Stomach (tissue), 4 donors: ENCODE measurements around the gene MUC20.

Experiments
- CTCF ChIP-seq, 7 experiments: fragments of 450-650 bp in 4 of 7; fragments of 200-600 bp in 3 of 7; sonication (generic) in 3 of 7; IDR thresholded peaks; one replicate each; pipeline ENCODE4 v1.5.1; 2016 to 2019; ENCODE audit warnings: antibody characterized with exemption in 7 of 7, control low read depth in 2 of 7, mild to moderate bottlenecking in 1 of 7
- EP300 ChIP-seq: sonication (generic); formaldehyde crosslinking; IDR thresholded peaks from one replicate; pipeline ENCODE4 v1.6.1; 2017; ENCODE audit warnings: antibody characterized with exemption
- POLR2A ChIP-seq, 4 donors: fragments of 450-650 bp; IDR thresholded peaks; one replicate each; pipeline ENCODE4 v1.6.1; 2016; ENCODE audit warnings: antibody characterized with exemption in 4 of 4, control low read depth in 2 of 4, mild to moderate bottlenecking in 1 of 4, moderate library complexity in 1 of 4
- POLR2AphosphoS5 ChIP-seq, 3 donors: sonication (generic); formaldehyde crosslinking; IDR thresholded peaks; one replicate each; pipeline ENCODE4 v1.6.1; 2016; ENCODE audit warnings: antibody characterized with exemption in 3 of 3

DNA sequence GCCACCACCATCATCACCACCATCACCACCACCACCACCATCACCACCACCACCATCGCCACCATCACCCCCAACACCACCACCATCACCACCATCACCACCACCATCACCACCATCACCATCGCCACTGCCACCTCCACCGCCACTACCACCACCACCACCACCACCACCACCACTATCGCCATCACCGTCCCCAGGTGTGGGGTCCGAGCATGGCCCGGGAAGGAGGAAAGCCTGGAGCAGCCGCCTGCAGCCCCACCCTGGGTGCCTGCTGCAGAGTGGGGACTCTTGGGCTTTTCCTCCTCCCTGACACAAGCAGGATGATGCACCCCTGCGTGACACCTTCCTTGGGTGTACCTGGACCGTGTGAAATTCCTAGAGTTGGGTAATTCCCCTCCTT lies 47.0 kb downstream of the MUC20 start:
- no peak for TF ChIP-seq CTCF (IDR thresholded peaks at IDR 0.05)
- no peak for TF ChIP-seq EP300
- no peak for TF ChIP-seq POLR2AphosphoS5 (IDR thresholded peaks at IDR 0.05)
- no peak for TF ChIP-seq POLR2A (IDR thresholded peaks at IDR 0.05)
